ENCODE results near the gene EMX1.

EMX1 gene

GRCh38 chr2:72923833-72924352 is 6.6 kb downstream of the EMX1 start:
- DNase-seq (ENCODE audit: extremely low spot score, insufficient read length, low read depth) (no peak), FAIRE-seq (no peak)

GRCh38 chr2:72924353-72925240 is 7.3 kb downstream of the EMX1 start:
- no peak for DNase-seq (ENCODE audit: extremely low spot score, insufficient read length, low read depth)
- no peak for FAIRE-seq

- no peak for FAIRE-seq
- no peak for DNase-seq (ENCODE audit: extremely low spot score, insufficient read length, low read depth)
These were observed 8.1 kb downstream of the EMX1 start for GRCh38 chr2:72925328-72925943.

- FAIRE-seq = peak; percentile 36
- DNase-seq (ENCODE audit: extremely low spot score, insufficient read length, low read depth) = no peak
These were observed 9.0 kb downstream of the EMX1 start for GRCh38 chr2:72926368-72926767.

GRCh38 chr2:72926811-72927465 is 9.6 kb downstream of the EMX1 start:
- FAIRE-seq (no peak), DNase-seq (ENCODE audit: extremely low spot score, insufficient read length, low read depth) (no peak)

- DNase-seq (ENCODE audit: extremely low spot score, insufficient read length, low read depth) (no peak), FAIRE-seq (no peak)
These were observed 10.6 kb downstream of the EMX1 start for GRCh38 chr2:72927619-72928550.

- no peak for DNase-seq (ENCODE audit: extremely low spot score, insufficient read length, low read depth)
- FAIRE-seq = no peak
These were observed 11.7 kb downstream of the EMX1 start for GRCh38 chr2:72929010-72929409.

GRCh38 chr2:72931280-72931910 is 14.1 kb downstream of the EMX1 start:
- FAIRE-seq = no peak

GRCh38 chr2:72932045-72932740 is 14.9 kb downstream of the EMX1 start:
- no peak for FAIRE-seq
- no peak for DNase-seq (ENCODE audit: extremely low spot score, insufficient read length, low read depth)

More at GRCh38 chr2:72931280-72931910, 14.1 kb downstream of the EMX1 start:
- no peak for DNase-seq (ENCODE audit: extremely low spot score, insufficient read length, low read depth)

GRCh38 chr2:72932805-72933204 is 15.5 kb downstream of the EMX1 start:
- FAIRE-seq (no peak), DNase-seq (ENCODE audit: extremely low spot score, insufficient read length, low read depth) (no peak)

GRCh38 chr2:72933207-72933606 is 15.9 kb downstream of the EMX1 start:
- FAIRE-seq = no peak
- DNase-seq (ENCODE audit: extremely low spot score, insufficient read length, low read depth) = no peak

GRCh38 chr2:72933646-72934151 is 16.4 kb downstream of the EMX1 start:
- DNase-seq (ENCODE audit: extremely low spot score, insufficient read length, low read depth) (no peak), FAIRE-seq (no peak)

GRCh38 chr2:72934683-72935610 is 17.6 kb downstream of the EMX1 start:
- DNase-seq (ENCODE audit: extremely low spot score, insufficient read length, low read depth) (no peak), FAIRE-seq (peak; percentile 79)

GRCh38 chr2:72935611-72935957 is 18.3 kb downstream of the EMX1 start:
- DNase-seq (ENCODE audit: extremely low spot score, insufficient read length, low read depth) = no peak

GRCh38 chr2:72936660-72937355 is 19.5 kb downstream of the EMX1 start:
- FAIRE-seq (no peak), DNase-seq (ENCODE audit: extremely low spot score, insufficient read length, low read depth) (no peak)

More at GRCh38 chr2:72935611-72935957, 18.3 kb downstream of the EMX1 start:
- no peak for FAIRE-seq

- FAIRE-seq (no peak), DNase-seq (ENCODE audit: extremely low spot score, insufficient read length, low read depth) (no peak)
These were observed 20.0 kb downstream of the EMX1 start for GRCh38 chr2:72937356-72937669.

GRCh38 chr2:72938455-72938854 is 21.1 kb downstream of the EMX1 start:
- no peak for DNase-seq (ENCODE audit: extremely low spot score, insufficient read length, low read depth)

More at GRCh38 chr2:72938455-72938854, 21.1 kb downstream of the EMX1 start:
- FAIRE-seq = no peak

All from GM18507 (cell line).